ENCODE measurements around the gene HRNR.
A peak's percentile ranks its signal among the peaks of the same experiment; 100 is the strongest.
"Not testable (repeated sequence)": the region's sequence is repeated elsewhere in the genome, so short reads cannot be mapped to it uniquely, and the experiment has no call there.

The HRNR gene

DNA sequence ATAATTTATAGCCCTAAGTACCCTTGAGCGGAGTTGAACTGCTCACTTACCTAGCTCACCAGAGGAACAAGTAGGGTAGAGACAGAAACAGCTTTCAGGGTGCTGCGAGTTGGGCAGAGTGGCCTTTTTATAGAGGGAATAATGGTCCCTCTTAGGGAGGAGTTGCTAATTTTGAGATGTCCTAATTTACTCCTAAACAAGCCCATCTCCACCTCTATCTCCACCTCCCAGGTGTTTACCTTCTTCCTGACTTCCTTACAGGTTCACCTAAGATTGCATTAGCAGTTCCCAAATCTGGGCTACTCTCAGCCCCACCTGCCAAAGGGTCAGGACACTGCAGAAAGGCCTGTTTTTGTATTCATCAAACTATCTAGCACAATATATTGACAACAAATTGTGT, at the start of gene HRNR:
TSS of gene HRNR (minus strand) at position 101 of the 400 bp plus-strand sequence. CDS start 940 bp downstream, outside the sequence.
- DNase-seq = no peak

DNA sequence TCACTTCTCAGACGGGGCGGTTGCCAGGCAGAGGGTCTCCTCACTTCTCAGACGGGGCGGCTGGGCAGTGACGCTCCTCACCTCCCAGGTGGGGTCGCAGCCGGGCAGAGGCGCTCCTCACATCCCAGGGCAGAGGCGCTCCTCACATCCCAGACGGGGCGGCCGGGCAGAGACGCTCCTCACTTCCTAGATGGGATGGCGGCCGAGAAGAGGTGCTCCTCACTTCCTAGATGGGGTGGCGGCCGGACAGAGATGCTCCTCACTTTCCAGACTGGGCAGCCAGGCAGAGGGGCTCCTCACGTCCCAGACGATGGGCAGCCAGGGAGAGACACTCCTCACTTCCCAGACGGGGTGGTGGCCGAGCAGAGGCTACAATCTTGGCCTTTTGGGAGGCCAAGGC, 32.4 kb upstream of the HRNR start:
- not testable (repeated sequence) for DNase-seq

DNA sequence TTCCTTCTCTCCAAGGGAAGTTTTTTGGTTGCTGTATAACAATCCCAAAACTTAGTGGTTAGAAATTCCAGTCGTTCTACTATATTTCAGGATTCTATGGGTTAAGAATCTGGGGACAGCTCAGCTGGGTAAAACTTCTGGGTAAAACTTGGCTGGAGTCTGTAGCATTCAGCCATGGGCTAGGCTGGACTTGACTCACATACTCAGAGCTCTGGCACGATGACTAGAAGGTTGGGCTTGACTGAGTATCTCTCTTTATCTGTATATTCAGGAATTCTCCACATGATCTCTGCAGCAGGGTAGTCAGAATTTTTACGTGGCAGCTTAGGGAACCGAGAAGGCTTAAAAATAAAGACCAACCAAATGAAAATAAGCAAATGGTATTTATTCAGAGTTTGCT, 28.2 kb upstream of the HRNR start:
- no peak for DNase-seq

DNA sequence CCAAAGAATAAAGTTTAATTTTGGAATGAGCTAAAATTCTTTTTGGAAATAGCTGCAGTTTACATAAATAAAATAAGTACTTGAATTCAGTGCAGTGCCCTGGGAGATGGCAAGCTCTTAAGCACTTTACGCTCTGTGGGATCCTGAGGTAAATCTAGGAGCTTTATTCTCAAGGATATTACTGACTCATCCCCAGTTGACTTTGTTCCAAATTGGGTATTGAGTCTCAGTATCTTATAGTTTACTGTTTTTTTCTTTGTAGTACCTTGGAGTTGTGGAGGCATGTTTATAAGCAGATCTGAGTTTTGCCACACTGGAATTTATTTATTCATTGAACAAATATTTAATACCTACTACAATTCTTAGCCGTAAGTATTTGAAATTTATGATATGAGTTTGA, 27.4 kb upstream of the HRNR start:
- no peak for DNase-seq

DNA sequence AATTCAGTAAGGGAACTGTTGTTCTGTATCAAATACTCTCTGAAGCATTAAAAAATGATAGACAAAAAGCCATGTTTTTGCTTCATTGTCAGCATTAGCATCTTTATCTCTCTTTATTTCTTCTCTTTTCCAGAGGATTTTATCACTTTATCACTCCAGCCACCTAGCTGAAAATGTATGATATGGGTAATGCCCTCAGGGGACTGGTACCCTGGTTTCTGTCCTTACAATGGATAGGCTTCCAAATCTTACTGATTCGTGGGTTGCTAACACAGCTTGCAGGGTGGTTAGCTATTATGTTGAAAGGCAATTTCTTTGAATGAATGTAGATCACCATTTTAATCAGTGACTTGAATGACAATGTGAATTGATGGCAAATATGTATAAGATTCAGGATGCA, 23.3 kb upstream of the HRNR start:
- no peak for DNase-seq

DNA sequence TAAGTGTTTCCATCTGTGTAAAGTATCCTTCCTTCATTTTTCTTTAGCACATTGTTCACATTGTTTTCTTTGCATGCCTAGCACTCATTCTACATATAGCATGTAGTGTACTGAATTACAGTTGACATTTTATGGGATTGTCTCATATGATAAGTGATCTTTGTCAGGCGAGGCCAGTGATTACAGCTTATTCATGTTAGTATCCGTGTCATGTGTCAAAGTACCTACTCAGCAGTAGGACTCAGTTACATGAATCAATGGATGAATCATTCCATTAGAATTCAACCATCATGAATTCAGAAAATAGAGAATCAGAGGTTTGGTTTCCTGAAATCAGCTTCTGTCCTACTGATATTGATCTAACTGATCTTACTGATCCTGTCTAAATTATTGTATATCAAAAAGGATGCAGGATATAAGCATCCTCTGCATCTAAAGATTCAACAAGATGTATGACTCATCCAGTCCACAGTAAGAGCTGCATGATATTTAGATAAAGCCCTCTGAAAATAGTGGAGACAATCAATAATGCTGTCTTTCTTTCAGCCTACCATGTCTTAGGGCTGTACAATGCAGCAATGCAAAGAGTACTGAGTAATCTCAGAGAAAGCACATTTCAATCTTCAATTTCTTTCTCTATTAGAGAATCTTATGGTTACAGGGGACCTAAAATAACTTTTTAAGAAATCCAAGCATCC, 20.7 kb upstream of the HRNR start:
- no peak for DNase-seq

DNA sequence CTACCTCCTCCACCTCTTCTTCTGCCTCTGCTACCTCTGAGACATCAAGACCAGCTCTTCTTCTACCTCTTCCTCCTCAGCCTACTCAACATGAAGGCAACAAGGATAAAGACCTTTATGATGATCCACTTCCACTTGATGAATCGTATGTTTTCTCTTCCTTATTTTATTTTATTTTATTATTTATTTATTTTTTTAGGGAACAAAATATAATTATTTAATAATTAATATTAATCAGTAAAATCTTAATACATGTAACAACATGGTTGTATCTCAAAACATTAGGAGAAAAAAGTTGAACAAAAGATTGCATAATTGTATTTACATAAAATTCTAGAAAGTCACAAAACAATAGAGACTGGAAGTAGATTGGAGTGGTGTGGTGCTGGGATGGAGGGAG, 13.1 kb upstream of the HRNR start:
- DNase-seq = no peak

DNA sequence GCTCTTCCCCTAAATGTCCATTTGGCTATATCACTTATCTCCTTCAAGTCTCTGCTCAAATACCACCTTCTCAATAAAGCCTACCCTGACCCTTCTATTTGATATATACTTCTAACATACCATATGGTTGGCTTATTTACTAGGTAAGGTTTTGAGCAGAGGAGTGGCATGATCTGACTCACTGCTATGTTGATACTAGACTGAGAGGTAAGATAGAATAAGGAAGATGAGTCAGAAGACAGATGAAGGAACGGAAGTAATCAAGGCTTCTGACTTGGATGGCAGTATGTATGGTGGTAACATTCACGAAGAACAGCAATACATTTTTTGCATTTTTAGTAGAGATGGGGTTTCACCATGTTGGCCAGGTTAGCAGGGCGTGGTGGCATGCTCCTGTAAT, 4.8 kb upstream of the HRNR start:
- no peak for DNase-seq

DNA sequence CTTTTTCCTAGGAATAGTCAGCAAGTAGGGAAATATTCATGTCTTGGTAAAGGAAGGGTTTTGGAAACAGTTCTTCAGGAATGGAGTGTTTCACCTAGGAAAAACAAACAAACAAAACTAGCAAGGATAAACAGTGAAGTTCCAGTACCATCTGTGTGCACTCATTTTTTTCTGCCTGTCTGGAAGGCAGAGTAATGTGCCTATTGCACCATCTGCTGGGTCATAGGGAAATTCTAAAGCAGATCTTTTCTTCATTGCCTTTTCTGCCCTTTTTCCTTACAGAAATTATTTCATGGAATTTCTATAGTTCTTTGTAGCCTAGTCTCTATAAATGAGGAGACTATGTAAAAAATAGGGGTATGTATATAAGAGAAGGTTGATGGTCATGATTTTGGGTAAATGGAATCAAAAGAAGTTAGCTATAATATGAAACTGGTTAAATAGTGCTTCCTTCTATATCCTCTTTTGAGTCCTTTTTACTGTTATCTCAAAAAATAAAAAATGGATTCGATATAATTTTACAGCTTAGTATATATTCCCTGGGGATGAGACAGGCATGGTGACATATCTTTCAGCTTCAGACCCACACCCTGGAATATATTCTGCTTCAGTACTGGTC, 3.4 kb upstream of the HRNR start:
- DNase-seq = no peak

DNA sequence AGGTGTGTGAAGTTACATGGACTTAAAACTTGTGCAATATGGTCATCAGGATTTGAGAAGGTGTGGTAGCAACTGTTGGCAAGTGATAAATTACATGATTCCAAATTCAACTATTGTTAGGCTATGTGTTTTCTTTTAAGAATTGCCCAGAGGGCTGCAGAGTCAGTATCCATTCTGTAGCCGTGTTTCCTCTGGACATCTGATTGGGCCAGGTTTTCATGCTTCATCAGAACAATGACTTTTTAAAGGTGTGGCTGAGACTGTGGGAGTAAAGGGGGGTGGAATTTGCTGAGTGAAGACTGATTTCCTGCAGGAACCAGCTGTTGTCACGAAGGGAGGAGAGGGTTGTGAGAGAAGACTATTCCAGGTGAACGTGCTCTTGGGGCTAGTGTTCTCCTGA, 1.7 kb upstream of the HRNR start:
- no peak for DNase-seq

DNA sequence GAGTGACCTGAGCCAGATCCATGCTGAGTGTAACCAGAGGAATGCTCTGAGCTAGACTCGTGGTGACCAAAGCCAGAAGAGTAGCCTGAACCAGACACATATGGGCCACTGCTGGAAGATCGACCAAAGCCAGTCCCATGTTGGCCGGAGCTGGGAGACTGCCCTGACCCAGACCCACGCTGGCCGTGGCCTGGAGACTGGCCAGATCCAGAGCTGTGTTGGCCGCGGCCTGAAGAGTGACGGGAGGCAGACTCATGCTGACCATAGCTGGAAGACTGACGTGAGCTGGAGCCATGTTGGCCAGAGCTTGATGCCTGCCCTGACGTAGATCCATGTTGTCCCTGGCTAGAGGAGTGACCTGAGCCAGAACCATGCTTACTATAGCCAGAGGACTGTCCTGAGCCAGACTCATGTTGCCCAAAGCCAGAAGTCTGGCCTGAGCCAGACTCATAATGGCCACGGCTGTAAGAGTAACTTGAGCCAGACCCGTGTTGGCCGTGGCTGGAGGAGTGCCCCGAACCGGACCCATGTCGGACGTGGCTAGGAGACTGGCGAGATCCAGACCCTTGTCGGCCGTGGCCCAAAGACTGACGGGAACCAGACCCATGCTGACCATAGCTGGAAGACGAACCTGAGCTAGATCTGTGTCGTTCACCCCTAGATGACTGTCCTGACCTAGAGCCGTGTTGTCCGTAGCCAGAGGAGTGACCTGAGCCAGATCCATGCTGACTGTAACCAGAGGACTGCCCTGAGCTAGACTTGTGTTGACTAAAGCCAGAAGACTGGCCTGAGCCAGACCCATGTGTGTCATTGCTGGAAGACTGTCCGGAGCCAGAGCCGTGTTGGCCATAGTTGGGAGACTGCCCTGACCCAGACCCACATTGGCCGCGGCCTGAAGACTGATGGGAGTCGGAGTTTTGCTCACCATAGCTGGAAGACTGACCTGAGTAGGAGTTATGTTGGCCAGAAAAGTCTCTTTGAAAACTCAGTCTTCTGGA, 3.5 kb downstream of the HRNR start:
- DNase-seq = no peak

DNA sequence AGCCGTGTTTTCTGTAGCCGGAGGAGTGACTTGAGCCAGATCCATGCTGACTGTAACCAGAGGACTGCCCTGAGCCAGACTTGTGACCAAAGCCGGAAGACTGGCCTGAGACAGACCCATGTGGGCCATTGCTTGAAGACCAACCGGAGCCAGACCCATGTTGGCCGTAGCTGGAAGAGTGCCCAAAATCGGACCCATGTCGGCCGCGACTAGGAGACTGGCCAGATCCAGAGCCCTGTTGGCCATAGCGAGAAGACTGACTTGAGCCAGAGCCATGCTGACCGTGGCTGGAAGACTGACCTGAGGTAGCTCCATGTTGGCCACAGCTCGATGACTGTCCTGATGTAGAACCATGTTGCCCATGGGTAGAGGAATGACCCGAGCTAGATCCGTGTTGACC, 4.6 kb downstream of the HRNR start:
- not testable (repeated sequence) for DNase-seq

DNA sequence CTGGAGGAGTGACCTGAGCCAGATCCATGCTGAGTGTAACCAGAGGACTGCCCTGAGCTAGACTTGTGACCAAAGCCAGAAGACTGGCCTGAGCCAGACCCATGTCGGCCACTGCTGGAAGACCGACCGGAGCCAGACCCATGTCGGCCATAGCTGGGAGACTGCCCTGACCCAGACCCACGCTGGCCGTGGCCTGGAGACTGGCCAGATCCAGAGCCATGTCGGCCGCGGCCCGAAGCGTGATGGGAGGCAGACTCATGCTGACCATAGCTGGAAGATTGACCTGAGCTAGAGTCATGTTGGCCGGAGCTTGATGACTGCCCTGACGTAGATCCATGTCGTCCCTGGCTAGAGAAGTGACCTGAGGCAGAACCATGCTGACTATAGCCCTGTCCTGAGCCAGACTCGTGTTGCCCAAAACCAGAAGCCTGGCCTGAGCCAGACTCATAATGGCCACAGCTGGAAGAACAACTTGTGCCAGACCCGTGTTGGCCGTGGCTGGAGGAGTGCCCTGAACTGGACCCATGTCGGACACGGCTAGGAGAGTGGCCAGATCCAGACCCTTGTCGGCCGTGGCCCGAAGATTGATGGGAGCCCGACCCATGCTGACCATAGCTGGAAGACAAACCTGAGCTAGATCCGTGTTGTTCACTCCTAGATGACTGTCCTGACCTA, 5.1 kb downstream of the HRNR start:
- DNase-seq = no peak

DNA sequence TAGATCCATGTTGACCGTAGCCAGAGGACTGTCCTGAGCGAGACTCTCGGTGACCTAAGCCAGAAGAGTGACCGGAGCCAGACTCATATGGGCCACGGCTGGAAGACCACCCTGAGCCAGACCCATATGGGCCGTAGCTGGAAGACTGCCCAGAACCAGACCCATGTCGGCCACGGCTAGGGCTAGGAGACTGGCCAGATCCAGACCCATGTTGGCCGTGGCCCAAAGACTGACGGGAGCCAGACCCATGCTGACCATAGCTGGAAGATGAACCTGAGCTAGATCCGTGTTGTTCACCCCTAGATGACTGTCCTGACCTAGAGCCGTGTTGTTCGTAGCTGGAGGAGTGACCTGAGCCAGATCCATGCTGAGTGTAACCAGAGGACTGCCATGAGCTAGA, 8.4 kb downstream of the HRNR start:
- DNase-seq = not testable (repeated sequence)

DNA sequence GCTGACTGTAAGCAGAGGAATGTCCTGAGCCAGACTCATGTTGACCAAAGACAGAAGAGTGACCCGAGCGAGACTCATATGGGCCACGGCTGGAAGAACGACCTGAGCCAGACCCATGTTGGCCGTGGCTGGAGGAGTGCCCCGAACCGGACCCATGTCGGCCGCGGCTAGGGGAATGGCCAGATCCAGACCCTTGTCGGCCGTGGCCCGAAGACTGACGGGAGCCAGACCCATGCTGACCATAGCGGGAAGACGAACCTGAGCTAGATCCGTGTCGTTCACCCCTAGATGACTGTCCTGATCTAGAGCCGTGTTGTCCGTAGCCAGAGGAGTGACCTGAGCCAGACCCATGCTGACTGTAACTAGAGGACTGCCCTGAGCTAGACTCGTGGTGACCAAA, 9.1 kb downstream of the HRNR start:
- DNase-seq = not testable (repeated sequence)

DNA sequence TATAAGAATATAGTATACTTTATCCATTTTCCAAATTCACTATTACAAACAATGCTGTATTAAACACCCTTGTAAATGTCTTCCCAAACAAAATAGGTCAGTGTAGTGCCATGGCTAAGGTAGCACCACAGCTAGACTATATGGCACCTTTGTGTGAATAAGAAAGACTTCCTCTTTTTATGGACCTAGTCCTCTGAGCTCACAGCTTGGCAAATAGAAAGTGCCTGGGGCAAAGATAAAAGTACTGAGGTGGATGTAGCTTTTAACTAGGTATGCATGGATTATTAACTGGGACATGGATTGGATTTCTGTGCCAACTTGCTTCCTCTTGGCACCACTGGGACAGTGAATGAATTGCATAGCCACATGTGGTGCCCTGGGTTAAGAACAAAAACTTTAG, 25.0 kb downstream of the HRNR start:
- no peak for DNase-seq

DNA sequence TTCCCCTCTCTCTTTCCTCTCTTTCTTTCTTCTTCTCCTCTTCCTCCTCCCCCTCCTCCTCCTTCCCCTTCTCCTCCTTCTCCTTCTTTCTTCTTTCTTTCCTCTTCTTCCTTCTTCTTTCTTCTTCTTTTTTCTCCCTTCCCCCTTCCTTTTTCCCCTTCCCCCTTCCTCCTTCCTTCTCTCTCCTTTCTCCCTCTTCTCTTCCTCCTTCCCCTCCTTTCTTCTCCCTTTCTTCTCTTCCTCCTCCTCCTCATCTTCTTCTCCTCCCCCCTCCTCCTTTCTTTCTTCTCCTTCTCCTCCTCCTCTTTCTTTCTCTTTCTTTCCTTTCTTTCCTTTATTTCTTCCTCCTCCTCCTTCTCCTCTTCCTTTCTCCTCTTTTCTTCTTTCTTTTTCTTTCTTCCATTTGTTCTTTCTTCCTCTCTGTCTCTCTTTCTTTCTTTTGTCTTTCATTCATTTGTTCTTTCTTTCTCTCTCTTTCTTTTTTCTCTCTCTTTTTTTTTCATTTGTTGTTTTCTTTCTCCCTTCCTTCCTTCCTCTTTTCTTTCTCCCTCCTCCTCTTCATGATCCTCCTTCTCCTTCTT, 26.5 kb downstream of the HRNR start:
- DNase-seq = no peak

DNA sequence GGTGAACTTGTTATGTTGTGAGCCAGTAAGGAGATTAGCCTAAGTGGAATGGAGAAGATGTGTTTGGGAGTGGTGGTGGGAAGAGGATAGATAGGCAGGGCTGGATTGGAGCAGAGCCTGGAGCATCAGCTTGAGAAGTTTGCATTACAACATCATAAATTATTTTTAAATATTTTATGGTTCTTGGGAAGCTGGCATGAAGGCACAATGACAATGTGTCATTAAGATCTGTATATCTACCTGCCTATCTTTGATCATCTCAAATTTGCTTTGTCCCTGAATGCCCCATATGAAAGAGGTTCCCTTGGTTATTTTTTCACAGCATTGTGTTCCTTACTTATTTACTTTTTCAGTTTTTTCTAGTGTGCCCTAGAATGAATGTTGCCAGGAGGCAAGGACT, 32.3 kb downstream of the HRNR start:
- DNase-seq = no peak

DNA sequence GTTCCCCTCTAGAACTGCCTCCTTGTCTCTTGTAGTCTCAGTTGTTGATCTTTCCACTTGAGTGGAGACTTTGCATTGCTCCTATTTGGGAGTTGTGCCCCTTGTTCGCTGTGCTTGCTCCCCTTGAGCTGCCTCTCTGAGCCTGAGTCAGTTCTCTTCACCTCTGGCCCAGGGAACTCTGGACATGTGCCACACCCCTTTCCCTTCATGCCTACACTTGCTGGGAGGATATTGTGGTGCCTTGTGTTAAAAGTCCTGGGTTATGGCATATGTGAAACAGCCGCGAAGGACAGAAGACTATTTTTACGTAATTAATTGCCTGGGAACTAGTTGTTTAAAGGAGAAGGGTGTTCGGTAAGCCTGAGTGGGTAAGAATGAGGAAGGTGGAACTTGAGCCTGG, 32.7 kb downstream of the HRNR start:
- DNase-seq = no peak

DNA sequence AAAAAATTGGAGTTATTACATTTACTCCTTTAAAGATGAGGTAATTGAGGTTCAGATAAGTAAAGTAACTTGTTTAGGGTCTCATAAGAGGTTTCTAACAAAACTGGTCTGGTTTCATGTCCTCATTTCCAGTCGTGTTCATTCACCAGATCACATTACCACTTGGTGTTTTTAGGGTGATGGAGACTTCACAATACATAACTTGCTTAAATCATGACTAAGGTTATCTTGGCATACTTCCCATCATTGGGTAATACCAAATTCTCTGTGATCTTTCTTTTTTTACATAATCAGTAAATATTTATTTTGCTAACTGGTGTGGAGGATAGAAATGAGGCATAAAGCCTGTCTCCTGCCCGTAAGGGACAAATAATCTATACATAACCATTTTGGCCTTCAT, 33.4 kb downstream of the HRNR start:
- no peak for DNase-seq

DNA sequence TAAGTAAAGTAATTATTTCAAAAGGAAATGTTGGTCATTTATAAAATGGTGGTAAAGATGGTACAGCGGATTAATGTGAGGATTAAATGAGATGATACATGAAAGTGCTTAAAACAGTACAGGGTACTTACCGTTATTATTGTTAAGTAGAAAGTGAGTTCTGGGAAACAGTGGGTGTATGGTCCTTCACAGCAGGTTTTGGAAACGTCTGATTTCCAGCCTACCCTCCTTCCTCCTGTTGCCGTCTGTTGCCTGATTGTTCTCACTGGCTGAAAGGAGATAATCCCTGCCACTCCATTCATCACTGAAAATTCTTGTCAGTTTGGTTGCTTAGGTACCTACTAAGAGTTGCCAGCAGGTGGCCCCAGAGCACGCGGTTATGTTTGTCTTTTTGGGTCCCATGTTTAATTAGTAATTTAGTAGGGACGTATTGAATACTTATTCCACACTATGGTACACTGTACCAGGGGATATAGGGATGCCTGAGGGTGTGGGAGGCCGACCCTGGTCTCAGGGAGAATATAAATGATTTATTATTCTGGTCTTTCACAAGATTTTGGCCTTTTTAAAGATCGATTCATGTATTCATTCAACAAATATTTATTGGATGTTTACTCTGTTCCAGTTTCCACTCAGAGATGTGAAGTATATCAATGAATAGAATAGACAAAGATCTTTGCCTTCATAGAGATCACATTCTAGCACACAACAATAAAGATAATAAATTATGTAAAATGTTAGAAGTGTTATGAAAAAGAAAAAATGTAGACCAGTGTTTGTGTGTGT, 34.1 kb downstream of the HRNR start:
- DNase-seq = peak; percentile 41

Data from right hindlimb (tissue), 1 donor.